PC-9 (cell line): Measurements from ENCODE around the gene DNAJB8.

Experiments used
- CTCF ChIP-seq: fragments of 200-600 bp; sonication (generic); conservative IDR thresholded peaks from 2 replicates; pipeline ENCODE4 v1.6.1; 2017; ENCODE audit warnings: mixed run types, antibody characterized with exemption, mild to moderate bottlenecking, moderate library complexity
- EZH2 ChIP-seq: fragments of 200-600 bp; sonication (generic); IDR thresholded peaks from 2 replicates; pipeline ENCODE4 v1.8.0; 2017; ENCODE audit warnings: antibody characterized with exemption, low read depth

GRCh38 chr3:128433837-128434165, 32.9 kb downstream of the DNAJB8 start:
- TF ChIP-seq CTCF (no peak), EZH2 (no peak)
